ENCODE measurements around the gene CDYL2.

The CDYL2 gene

GRCh38 chr16:80615735-80616134, 188.7 kb downstream of the CDYL2 start:
- no peak for FAIRE-seq
- TF ChIP-seq POLR2A (IDR thresholded peaks at IDR 0.05; ENCODE audit: low read depth, low read length): no peak
- no peak for DNase-seq (ENCODE audit: insufficient read length)

- FAIRE-seq (no peak), DNase-seq (ENCODE audit: insufficient read length) (no peak)
Measured at GRCh38 chr16:80614908-80615671, 189.3 kb downstream of the CDYL2 start.

GRCh38 chr16:80612461-80613017, 191.9 kb downstream of the CDYL2 start:
- DNase-seq (ENCODE audit: insufficient read length) (no peak), FAIRE-seq (no peak)
- no peak for TF ChIP-seq TAF1 (IDR thresholded peaks at IDR 0.05; ENCODE audit: borderline replicate concordance, low read depth, low read length)
- TF ChIP-seq POLR2AphosphoS5 (IDR thresholded peaks at IDR 0.05; ENCODE audit: low read depth, low read length): no peak
- no peak for TF ChIP-seq POLR2A (IDR thresholded peaks at IDR 0.05; ENCODE audit: low read depth, low read length)

More at GRCh38 chr16:80614908-80615671, 189.3 kb downstream of the CDYL2 start:
- TF ChIP-seq POLR2AphosphoS5 (IDR thresholded peaks at IDR 0.05; ENCODE audit: low read depth, low read length) (no peak), TAF1 (IDR thresholded peaks at IDR 0.05; ENCODE audit: borderline replicate concordance, low read depth, low read length) (no peak), POLR2A (IDR thresholded peaks at IDR 0.05; ENCODE audit: low read depth, low read length) (no peak)

- no peak for DNase-seq (ENCODE audit: insufficient read length)
- no peak for FAIRE-seq
- no peak for TF ChIP-seq POLR2A (IDR thresholded peaks at IDR 0.05; ENCODE audit: low read depth, low read length)
- no peak for TF ChIP-seq POLR2AphosphoS5 (IDR thresholded peaks at IDR 0.05; ENCODE audit: low read depth, low read length)
- TF ChIP-seq TAF1 (IDR thresholded peaks at IDR 0.05; ENCODE audit: borderline replicate concordance, low read depth, low read length): no peak
Measured at GRCh38 chr16:80611930-80612327, 192.5 kb downstream of the CDYL2 start.

- TF ChIP-seq POLR2AphosphoS5 (IDR thresholded peaks at IDR 0.05; ENCODE audit: low read depth, low read length) (no peak), POLR2A (IDR thresholded peaks at IDR 0.05; ENCODE audit: low read depth, low read length) (no peak), TAF1 (IDR thresholded peaks at IDR 0.05; ENCODE audit: borderline replicate concordance, low read depth, low read length) (no peak)
- no peak for DNase-seq (ENCODE audit: insufficient read length)
- FAIRE-seq: no peak
Measured at GRCh38 chr16:80611171-80611929, 193.0 kb downstream of the CDYL2 start.

- DNase-seq (ENCODE audit: insufficient read length): no peak
- no peak for FAIRE-seq
- TF ChIP-seq POLR2A (IDR thresholded peaks at IDR 0.05; ENCODE audit: low read depth, low read length) (no peak), POLR2AphosphoS5 (IDR thresholded peaks at IDR 0.05; ENCODE audit: low read depth, low read length) (no peak), TAF1 (IDR thresholded peaks at IDR 0.05; ENCODE audit: borderline replicate concordance, low read depth, low read length) (no peak)
Measured at GRCh38 chr16:80610481-80611156, 193.8 kb downstream of the CDYL2 start.

- TF ChIP-seq POLR2A (IDR thresholded peaks at IDR 0.05; ENCODE audit: low read depth, low read length) (no peak), TAF1 (IDR thresholded peaks at IDR 0.05; ENCODE audit: borderline replicate concordance, low read depth, low read length) (no peak), POLR2AphosphoS5 (IDR thresholded peaks at IDR 0.05; ENCODE audit: low read depth, low read length) (no peak)
- FAIRE-seq (no peak), DNase-seq (ENCODE audit: insufficient read length) (no peak)
Measured at GRCh38 chr16:80608946-80609345, 195.5 kb downstream of the CDYL2 start.

GRCh38 chr16:80607204-80607603, 197.2 kb downstream of the CDYL2 start:
- DNase-seq (ENCODE audit: insufficient read length): no peak
- TF ChIP-seq TAF1 (IDR thresholded peaks at IDR 0.05; ENCODE audit: borderline replicate concordance, low read depth, low read length) (no peak), POLR2AphosphoS5 (IDR thresholded peaks at IDR 0.05; ENCODE audit: low read depth, low read length) (no peak), POLR2A (IDR thresholded peaks at IDR 0.05; ENCODE audit: low read depth, low read length) (no peak)
- FAIRE-seq: no peak

- TF ChIP-seq TAF1 (IDR thresholded peaks at IDR 0.05; ENCODE audit: borderline replicate concordance, low read depth, low read length) (no peak), POLR2AphosphoS5 (IDR thresholded peaks at IDR 0.05; ENCODE audit: low read depth, low read length) (no peak), POLR2A (IDR thresholded peaks at IDR 0.05; ENCODE audit: low read depth, low read length) (no peak)
- FAIRE-seq (no peak), DNase-seq (ENCODE audit: insufficient read length) (no peak)
Measured at GRCh38 chr16:80606221-80606766, 198.1 kb downstream of the CDYL2 start.

- FAIRE-seq (no peak), DNase-seq (ENCODE audit: insufficient read length) (no peak)
- no peak for TF ChIP-seq POLR2AphosphoS5 (IDR thresholded peaks at IDR 0.05; ENCODE audit: low read depth, low read length)
- TF ChIP-seq POLR2A (IDR thresholded peaks at IDR 0.05; ENCODE audit: low read depth, low read length): no peak
- TF ChIP-seq TAF1 (IDR thresholded peaks at IDR 0.05; ENCODE audit: borderline replicate concordance, low read depth, low read length): no peak
Measured at GRCh38 chr16:80604600-80605355, 199.6 kb downstream of the CDYL2 start.
